ENCODE data around the gene SERHL2. TPM values are rescaled to one million over a fixed set of nuclear protein-coding genes. Genes with fewer than 3 reads are reported as not detected.

Gene SERHL2
- polyA plus RNA-seq, 4 donors: 6.2 to 8.0 (median 6.5) TPM

Other genes with a start within 250 kb of the SERHL2 start
- under 1 TPM; 0.72 to 0.92 (median 0.82) TPM for gene NFAM1, start 121.6 kb upstream of the SERHL2 start, polyA plus RNA-seq (ENCODE audit: insufficient read length in 4 of 4)
- 10 to 100 TPM; 21.8 to 34.7 (median 32.6) TPM for gene RRP7A, start 34.2 kb upstream of the SERHL2 start, polyA plus RNA-seq (ENCODE audit: insufficient read length in 4 of 4)
- 100 to 1,000 TPM in 2 of 4 donors, 10 to 100 TPM in 2; 96.9 to 119 (median 108) TPM for gene POLDIP3, start 60.9 kb downstream of the SERHL2 start, polyA plus RNA-seq (ENCODE audit: insufficient read length in 4 of 4)
- not detected for gene ATP5MGL, start 86.6 kb downstream of the SERHL2 start, polyA plus RNA-seq (ENCODE audit: insufficient read length in 4 of 4)
- gene CYB5R3, start 95.4 kb downstream of the SERHL2 start, polyA plus RNA-seq (ENCODE audit: insufficient read length in 4 of 4): 100 to 1,000 TPM; 137 to 152 (median 141) TPM
- 10 to 100 TPM in 3 of 4 donors, 1 to 10 TPM in 1; 1.8 to 23.3 (median 15.1) TPM for gene A4GALT, start 166.9 kb downstream of the SERHL2 start, polyA plus RNA-seq (ENCODE audit: insufficient read length in 4 of 4)

Data from left renal pelvis (tissue), 4 donors.